Karpas-422 (cell line): Measurements from ENCODE around the gene MRPS31. TPM values are rescaled to one million over a fixed set of nuclear protein-coding genes. Genes with fewer than 3 reads are reported as not detected.

ENCODE experiments used
- DNase-seq: peaks from one replicate; pipeline ENCODE4 v3.0.0-alpha.2; 2015
- H2AFZ ChIP-seq: fragments of 200-600 bp; sonication (generic); 2 replicates; pipeline ENCODE4 v1.6.1; 2014; ENCODE audit warnings: antibody characterized with exemption, low read length, mixed read lengths
- H3K27ac ChIP-seq: fragments of 200-600 bp; sonication (generic); 2 replicates; pipeline ENCODE4 v1.5.1; 2014; ENCODE audit warnings: mild to moderate bottlenecking, low read length, moderate library complexity
- H3K27me3 ChIP-seq: fragments of 200-600 bp; sonication (generic); 2 replicates; pipeline ENCODE4 v1.6.1; 2014; ENCODE audit warnings: low read length, mixed read lengths
- H3K36me3 ChIP-seq: fragments of 200-600 bp; sonication (generic); 2 replicates; pipeline ENCODE4 v1.6.1; 2014; ENCODE audit warnings: low read length, mixed read lengths; ENCODE audit not compliant: insufficient read depth
- H3K4me1 ChIP-seq: fragments of 200-600 bp; sonication (generic); 2 replicates; pipeline ENCODE4 v1.6.1; 2014; ENCODE audit warnings: mild to moderate bottlenecking, low read length, mixed read lengths
- H3K4me2 ChIP-seq: fragments of 200-600 bp; sonication (generic); 2 replicates; pipeline ENCODE4 v1.6.1; 2014; ENCODE audit warnings: low read length, low read depth, mild to moderate bottlenecking; ENCODE audit not compliant: poor library complexity, severe bottlenecking
- H3K4me3 ChIP-seq: fragments of 200-600 bp; sonication (generic); 2 replicates; pipeline ENCODE4 v1.5.1; 2014; ENCODE audit warnings: mild to moderate bottlenecking, antibody characterized with exemption, low read length, mixed read lengths
- H3K79me2 ChIP-seq: fragments of 200-600 bp; sonication (generic); 2 replicates; pipeline ENCODE4 v1.6.1; 2014; ENCODE audit warnings: mild to moderate bottlenecking, low read length, mixed read lengths
- H3K9ac ChIP-seq: fragments of 200-600 bp; sonication (generic); 2 replicates; pipeline ENCODE4 v1.6.0; 2014; ENCODE audit warnings: low read length
- H3K9me2 ChIP-seq: fragments of 200-600 bp; sonication (generic), shearing (Covaris generic); replicated peaks from 2 replicates; pipeline ENCODE4 v1.6.0; 2014; ENCODE audit warnings: mild to moderate bottlenecking, low read length, moderate library complexity; ENCODE audit not compliant: insufficient read depth
- H3K9me3 ChIP-seq: fragments of 300-700, 200-600 bp; sonication (generic); 2 replicates; pipeline ENCODE4 v1.6.1; 2014; ENCODE audit warnings: low read length, mixed read lengths
- H4K20me1 ChIP-seq: fragments of 200-600 bp; sonication (generic); 2 replicates; pipeline ENCODE4 v1.6.1; 2014; ENCODE audit warnings: mild to moderate bottlenecking, antibody characterized with exemption, low read length, low read depth; ENCODE audit not compliant: insufficient read depth
- total RNA-seq: library from RNA; depleted of rRNA; stranded (reverse); fragments of >200 nt; shearing (Covaris generic); gene quantifications from 2 replicates; pipeline ENCODE4 v1.2.3, GENCODE V29; 2014; ENCODE audit warnings: low replicate concordance; rRNA removed

MRPS31 gene
- 42.4 and 52.6 TPM in 2 replicates for total RNA-seq

DNA sequence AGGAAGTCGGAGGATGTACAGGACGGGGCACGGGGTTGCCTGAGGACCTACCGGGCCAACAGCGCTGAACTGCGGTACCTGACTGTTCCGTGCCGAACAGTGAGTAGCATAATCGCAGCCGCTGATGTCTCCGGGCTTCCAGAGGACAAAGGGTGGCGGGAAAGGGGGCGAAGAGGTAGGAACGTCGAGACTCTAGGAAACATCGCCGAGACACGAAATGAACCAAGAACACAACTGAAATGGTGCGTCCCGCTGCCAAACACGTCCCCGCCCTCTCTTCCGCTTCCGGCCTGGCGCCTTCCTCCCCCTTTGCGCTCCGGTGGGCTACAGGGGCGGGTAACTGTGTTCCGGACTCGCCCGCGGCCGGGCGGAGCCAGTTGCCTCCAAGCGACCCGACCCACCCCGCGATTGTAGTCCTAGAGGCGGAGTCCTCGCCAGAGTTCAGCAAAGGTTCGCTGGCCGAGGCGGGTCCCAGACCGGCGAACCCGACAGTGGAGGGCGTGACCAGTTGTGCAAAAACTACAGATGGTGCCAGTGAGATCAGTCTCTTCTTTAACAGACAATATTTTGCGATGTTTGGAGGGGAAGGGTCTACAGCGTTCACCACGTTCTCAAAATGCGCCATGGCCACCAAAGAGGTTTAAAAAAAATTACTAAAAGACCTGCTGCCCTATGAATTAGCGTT lies at the start of gene MRPS31:
Gene MRPS31 (minus strand): TSS at position 257 of the 685 bp plus-strand sequence. CDS start 54 bp downstream, at position 203.
- Histone ChIP-seq H3K4me3 (peak within 1 kb of the TSS; percentile 74), H3K4me1 (peaks cover 40% of the 10 kb centered on the region), H3K79me2 (peaks cover 32% of the 10 kb centered on the region), H3K9me2 (no peaks in the 10 kb centered on the region), H4K20me1 (no peaks in the 10 kb centered on the region), H2AFZ (peak within 1 kb of the TSS; percentile 52; the same call in 1 of the 2 replicates), H3K27me3 (no peaks in the 10 kb centered on the region), H3K4me2 (peak within 1 kb of the TSS; percentile 93), H3K27ac (peak within 1 kb of the TSS; percentile 87), H3K9ac (peak within 1 kb of the TSS; percentile 88), H3K36me3 (peaks cover 10% of the 10 kb centered on the region; the same call in 1 of the 2 replicates), H3K9me3 (no peaks in the 10 kb centered on the region)
- peak; percentile 99 for DNase-seq

DNA sequence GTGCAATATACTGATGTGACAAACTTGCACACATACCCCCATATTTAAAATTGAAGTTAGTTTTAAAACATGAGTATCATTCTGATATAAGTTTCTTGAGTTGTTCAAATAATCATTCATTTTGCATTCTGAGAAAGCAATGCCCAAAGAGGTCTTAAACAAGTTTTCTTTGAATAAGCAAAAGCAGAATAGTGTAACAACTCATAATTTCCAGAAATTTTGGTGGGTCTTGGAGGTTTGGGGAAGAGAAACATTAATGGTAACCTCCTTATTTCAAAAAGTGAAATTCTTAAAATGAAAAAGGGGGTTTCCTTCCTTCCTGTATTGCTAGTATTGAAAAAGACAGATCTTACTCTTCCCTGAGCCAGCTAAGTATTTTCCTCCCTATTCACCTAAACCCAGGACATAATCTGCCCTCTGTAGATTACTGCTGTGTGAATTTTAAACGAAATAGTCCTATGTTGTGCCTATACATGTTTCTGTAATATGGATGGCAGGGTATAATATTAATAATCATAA lies 48.9 kb upstream of the MRPS31 start:
- Histone ChIP-seq H3K27me3 (no peaks in the 10 kb centered on the region), H3K4me1 (no peaks in the 10 kb centered on the region), H3K4me2 (no peak overlapping the region), H3K4me3 (no peak overlapping the region), H3K36me3 (no peaks in the 10 kb centered on the region; the same call in none of the 2 replicates), H3K79me2 (no peaks in the 10 kb centered on the region), H3K27ac (no peak overlapping the region), H3K9me3 (no peaks in the 10 kb centered on the region), H2AFZ (no peak overlapping the region), H4K20me1 (no peaks in the 10 kb centered on the region), H3K9ac (no peak overlapping the region), H3K9me2 (no peaks in the 10 kb centered on the region)
- no peak for DNase-seq

DNA sequence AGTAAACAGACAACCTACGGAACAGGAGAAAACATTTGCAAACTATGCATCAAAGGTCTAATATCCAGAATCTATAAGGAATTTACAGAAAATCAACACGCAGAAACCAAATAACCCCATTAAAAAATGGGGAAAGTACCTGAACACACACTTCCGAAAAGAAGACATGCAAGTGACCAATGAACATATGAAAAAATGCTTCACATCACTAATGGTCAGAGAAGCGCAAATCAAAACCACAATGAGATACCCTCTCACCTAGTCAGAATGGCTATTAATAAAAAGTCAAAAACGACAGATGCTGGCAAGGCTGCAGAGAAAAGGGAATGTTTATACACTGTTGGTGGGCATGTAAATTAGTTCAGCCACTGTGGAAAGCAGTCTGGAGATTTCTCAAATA lies 47.9 kb upstream of the MRPS31 start:
- DNase-seq = no peak
- no peak overlapping the region for H3K4me3 ChIP-seq
- no peaks in the 10 kb centered on the region for H3K4me1 ChIP-seq
- no peak overlapping the region for H3K9ac ChIP-seq
- H4K20me1 ChIP-seq = no peaks in the 10 kb centered on the region
- no peaks in the 10 kb centered on the region for H3K9me3 ChIP-seq
- H3K36me3 ChIP-seq = peaks cover 6% of the 10 kb centered on the region
- H2AFZ ChIP-seq = no peak overlapping the region
- no peak overlapping the region for H3K4me2 ChIP-seq
- H3K27me3 ChIP-seq = no peaks in the 10 kb centered on the region
- H3K27ac ChIP-seq = no peak overlapping the region
- no peaks in the 10 kb centered on the region for H3K9me2 ChIP-seq
- no peaks in the 10 kb centered on the region for H3K79me2 ChIP-seq

DNA sequence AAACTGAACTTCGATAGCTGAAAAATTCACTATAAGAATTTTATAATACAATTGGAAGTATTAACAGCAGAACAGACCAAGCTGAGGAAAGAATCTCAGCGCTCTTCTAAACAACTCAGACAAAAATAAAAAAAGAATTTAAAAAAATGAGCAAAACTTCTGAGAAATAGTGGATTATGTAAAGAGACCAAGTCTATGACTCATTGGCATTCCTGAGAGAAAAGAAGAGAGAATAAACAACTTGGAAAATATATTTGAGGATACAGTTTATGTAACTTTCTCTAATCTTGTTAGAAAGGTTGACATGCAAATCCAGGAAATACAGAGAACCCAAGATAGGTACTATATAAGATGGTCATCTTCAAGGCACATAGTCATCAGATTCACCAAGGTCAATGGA lies 43.8 kb upstream of the MRPS31 start:
- Histone ChIP-seq H3K27ac (no peak overlapping the region), H4K20me1 (no peaks in the 10 kb centered on the region), H3K4me2 (no peak overlapping the region), H3K36me3 (peaks cover 19% of the 10 kb centered on the region), H3K9me3 (no peaks in the 10 kb centered on the region), H3K9ac (no peak overlapping the region), H3K9me2 (no peaks in the 10 kb centered on the region), H3K4me3 (no peak overlapping the region), H3K4me1 (peaks cover 8% of the 10 kb centered on the region), H3K27me3 (no peaks in the 10 kb centered on the region), H3K79me2 (no peaks in the 10 kb centered on the region), H2AFZ (no peak overlapping the region)
- no peak for DNase-seq

DNA sequence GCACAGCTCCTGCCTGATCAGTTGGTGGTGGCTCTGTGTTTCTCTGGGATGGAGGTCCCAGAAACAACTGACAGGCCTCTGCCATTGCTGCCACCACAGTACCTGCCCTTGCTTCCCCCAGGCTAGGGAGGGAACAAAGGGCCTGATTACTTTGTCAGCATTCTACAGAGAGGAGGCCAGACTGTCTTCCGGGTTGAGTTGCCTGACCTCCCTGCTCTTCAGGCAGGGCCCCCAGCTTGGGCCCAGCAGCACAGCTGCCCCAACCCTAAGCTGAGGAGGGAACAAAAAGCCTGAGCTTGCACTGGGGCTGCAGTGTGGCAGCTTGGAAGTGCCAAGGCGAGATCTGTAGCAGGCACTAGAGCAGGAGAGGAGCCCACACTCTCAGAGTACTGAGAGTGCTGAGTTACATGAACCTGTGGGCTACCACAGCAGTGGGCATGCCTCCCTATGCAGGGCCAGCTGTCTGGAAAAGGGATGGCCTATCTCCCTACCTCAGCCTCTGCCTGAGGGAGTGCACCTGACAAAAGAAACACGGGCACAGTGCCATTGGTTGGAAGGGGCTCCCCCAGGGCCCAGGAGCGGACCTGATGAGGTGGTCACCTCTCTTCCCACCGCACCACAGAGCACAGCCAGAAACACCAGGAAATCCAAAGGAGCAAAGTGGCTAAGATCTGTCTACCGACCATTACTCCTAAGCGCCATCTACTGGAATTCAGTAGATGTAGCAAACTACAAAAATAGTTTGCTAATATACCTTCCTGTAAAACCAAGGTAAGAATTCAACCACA lies 42.9 kb upstream of the MRPS31 start:
- Histone ChIP-seq H3K4me3 (no peak overlapping the region), H3K9me2 (no peaks in the 10 kb centered on the region), H3K36me3 (peaks cover 29% of the 10 kb centered on the region), H3K79me2 (no peaks in the 10 kb centered on the region), H3K27ac (no peak overlapping the region), H3K27me3 (no peaks in the 10 kb centered on the region), H3K4me2 (no peak overlapping the region), H3K9me3 (no peaks in the 10 kb centered on the region), H3K9ac (no peak overlapping the region), H3K4me1 (peaks cover 8% of the 10 kb centered on the region), H2AFZ (no peak overlapping the region), H4K20me1 (no peaks in the 10 kb centered on the region)
- DNase-seq = peak; percentile 69

DNA sequence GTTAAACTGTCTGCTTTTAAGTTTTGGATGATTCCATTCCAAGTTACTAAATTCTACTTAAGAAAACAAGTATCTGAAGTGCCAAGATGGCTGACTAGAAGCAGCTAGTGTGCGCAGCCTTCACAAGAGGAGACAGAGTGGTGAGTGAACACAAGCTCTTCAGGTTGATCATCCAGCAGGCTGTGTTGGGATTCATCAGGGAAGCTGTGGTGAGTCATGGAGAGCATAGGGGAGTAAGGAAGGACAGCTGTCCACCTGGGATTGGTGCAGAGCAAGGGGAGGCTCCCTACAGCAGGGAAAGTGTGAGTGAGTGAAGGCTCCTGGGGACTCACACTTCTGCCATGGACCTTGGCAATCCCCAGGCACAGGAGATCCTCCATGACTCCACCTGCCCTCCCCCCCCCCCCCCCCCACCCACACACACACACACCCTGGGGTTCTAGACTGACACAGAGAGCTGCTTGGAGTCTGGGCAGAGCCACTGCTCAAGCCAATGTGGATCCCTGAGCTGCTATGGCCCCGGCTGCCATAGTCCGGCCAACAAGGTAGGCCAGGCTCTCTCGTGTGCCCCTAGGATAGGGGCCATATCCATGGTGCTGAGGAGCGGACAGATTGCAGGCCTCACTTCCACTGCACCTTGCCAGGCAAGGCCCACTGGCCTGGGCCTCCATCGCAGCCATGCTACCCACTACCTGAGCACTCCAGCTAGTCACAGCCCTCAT lies 41.9 kb upstream of the MRPS31 start:
- Histone ChIP-seq H3K9ac (no peak overlapping the region), H2AFZ (no peak overlapping the region), H3K4me2 (no peak overlapping the region), H4K20me1 (no peaks in the 10 kb centered on the region), H3K79me2 (no peaks in the 10 kb centered on the region), H3K4me3 (no peak overlapping the region), H3K9me3 (no peaks in the 10 kb centered on the region), H3K9me2 (no peaks in the 10 kb centered on the region), H3K27me3 (no peaks in the 10 kb centered on the region), H3K27ac (no peak overlapping the region), H3K4me1 (peaks cover 8% of the 10 kb centered on the region), H3K36me3 (peaks cover 35% of the 10 kb centered on the region)
- no peak for DNase-seq

DNA sequence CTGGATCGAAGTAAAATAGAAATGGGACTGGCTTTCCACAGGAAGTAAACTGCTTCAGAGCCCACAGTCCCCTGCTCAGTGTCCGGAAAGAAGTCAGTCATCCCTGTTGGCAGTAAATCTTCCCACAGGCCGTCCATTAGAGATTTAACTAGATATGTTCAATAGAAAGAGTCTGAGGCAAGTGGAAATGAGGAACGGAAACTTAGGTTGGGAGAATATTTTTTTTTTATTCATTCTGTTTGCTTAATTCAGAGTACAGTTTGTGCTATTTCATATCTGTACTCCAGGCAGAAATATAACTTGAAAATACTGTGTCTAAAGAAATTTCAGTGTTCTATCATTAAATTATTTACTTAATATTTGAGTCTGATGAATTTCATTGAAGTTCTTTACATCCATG lies 41.1 kb upstream of the MRPS31 start:
- no peak overlapping the region for H3K27ac ChIP-seq
- H4K20me1 ChIP-seq = no peaks in the 10 kb centered on the region
- no peak overlapping the region for H3K9ac ChIP-seq
- H3K9me2 ChIP-seq = no peaks in the 10 kb centered on the region
- H3K79me2 ChIP-seq = no peaks in the 10 kb centered on the region
- peaks cover 42% of the 10 kb centered on the region for H3K36me3 ChIP-seq
- DNase-seq = no peak
- H2AFZ ChIP-seq = no peak overlapping the region
- H3K9me3 ChIP-seq = no peaks in the 10 kb centered on the region
- H3K4me1 ChIP-seq = peaks cover 8% of the 10 kb centered on the region
- H3K27me3 ChIP-seq = no peaks in the 10 kb centered on the region
- H3K4me2 ChIP-seq = no peak overlapping the region
- no peak overlapping the region for H3K4me3 ChIP-seq

DNA sequence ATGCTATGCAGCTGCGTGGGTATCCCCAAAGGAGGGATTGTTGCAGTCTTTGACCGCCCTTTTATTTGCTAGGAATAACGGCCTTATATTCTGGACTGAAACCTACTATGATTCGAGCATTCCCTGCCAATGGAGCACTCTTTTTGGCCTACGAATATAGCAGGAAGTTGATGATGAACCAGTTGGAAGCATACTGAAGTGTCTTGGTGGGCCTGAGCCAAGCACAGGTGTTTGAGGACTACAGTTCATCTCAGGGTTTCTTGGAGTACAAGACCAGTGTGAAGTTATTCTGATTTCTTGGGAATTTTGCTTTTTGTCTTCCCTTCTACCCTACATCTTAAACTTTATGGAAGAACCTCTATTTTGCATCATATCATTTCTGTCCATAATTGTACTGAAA lies 38.5 kb upstream of the MRPS31 start:
- H3K4me1 ChIP-seq = peaks cover 8% of the 10 kb centered on the region
- H3K9me3 ChIP-seq = no peaks in the 10 kb centered on the region
- H4K20me1 ChIP-seq = no peaks in the 10 kb centered on the region
- no peaks in the 10 kb centered on the region for H3K79me2 ChIP-seq
- H3K4me2 ChIP-seq = no peak overlapping the region
- no peak overlapping the region for H3K9ac ChIP-seq
- H3K4me3 ChIP-seq = no peak overlapping the region
- no peaks in the 10 kb centered on the region for H3K9me2 ChIP-seq
- no peak for DNase-seq
- no peaks in the 10 kb centered on the region for H3K27me3 ChIP-seq
- peaks cover 55% of the 10 kb centered on the region for H3K36me3 ChIP-seq
- H2AFZ ChIP-seq = no peak overlapping the region
- H3K27ac ChIP-seq = no peak overlapping the region
